IMR-90 (cell line): ENCODE data around the gene MTLN. TPM values are rescaled to one million over a fixed set of nuclear protein-coding genes. Genes with fewer than 3 reads are reported as not detected.
A peak's percentile ranks its signal among the peaks of the same experiment; 100 is the strongest.
"Not testable (repeated sequence)": the region's sequence is repeated elsewhere in the genome, so short reads cannot be mapped to it uniquely, and the experiment has no call there.

Experiments used
- ATAC-seq: fragments of 200-7000 bp; cut with Tn5 transposase; 2 replicates; pipeline ENCODE4 v1.9.1; 2020; ENCODE audit warnings: low read depth, mild to moderate bottlenecking, moderate library complexity
- BruUV-seq: library from RNA; stranded (reverse); fragments of 400-500 nt; replicated peaks from 2 replicates; lab custom pipeline; 2021; lab: Mats Ljungman, UMichigan
- CTCF ChIA-PET: fragments of 300-600 bp; formaldehyde crosslinking; extraction: SDS; loops from one replicate; lab custom pipeline; 2021; ENCODE audit warnings: antibody characterized with exemption; lab: Yijun Ruan, JAX
- POLR2A ChIA-PET: fragments of 300-600 bp; sonication (Branson Sonifier 250); formaldehyde crosslinking; loops from one replicate; lab custom pipeline; 2022; ENCODE audit warnings: antibody characterized with exemption; ENCODE audit not compliant: unreplicated experiment; lab: Charles Lee
- DNase-seq: peaks from one replicate; pipeline ENCODE4 v3.0.0; 2013
- H2AFZ ChIP-seq: replicated peaks from 2 replicates; pipeline ENCODE3; 2013; ENCODE audit warnings: low read length, mild to moderate bottlenecking; ENCODE audit not compliant: poor library complexity
- H2AK5ac ChIP-seq: 2 replicates; pipeline ENCODE4 v1.6.1; 2013; ENCODE audit warnings: low read depth, low read length, inconsistent platforms
- H2AK9ac ChIP-seq: replicated peaks from 2 replicates; pipeline ENCODE3; 2013; ENCODE audit warnings: mild to moderate bottlenecking, low read depth, low read length, moderate library complexity; ENCODE audit not compliant: poor library complexity
- H2BK120ac ChIP-seq: 2 replicates; pipeline ENCODE4 v1.6.1; 2013; ENCODE audit warnings: low read depth, low read length, inconsistent platforms
- H2BK15ac ChIP-seq: 3 replicates; pipeline ENCODE4 v1.6.1; 2013; ENCODE audit warnings: low read depth, low read length, inconsistent platforms
- H2BK20ac ChIP-seq: 2 replicates; pipeline ENCODE4 v1.6.1; 2013; ENCODE audit warnings: low read depth, mild to moderate bottlenecking, inconsistent platforms, low read length, moderate library complexity
- H2BK5ac ChIP-seq: 2 replicates; pipeline ENCODE4 v1.6.1; 2013; ENCODE audit warnings: mild to moderate bottlenecking, low read depth, low read length, inconsistent platforms; ENCODE audit not compliant: poor library complexity, severe bottlenecking
- H3K14ac ChIP-seq: replicated peaks from 2 replicates; pipeline ENCODE4 v1.6.1; 2013; ENCODE audit warnings: low read depth, low read length, inconsistent platforms
- H3K18ac ChIP-seq: 2 replicates; pipeline ENCODE4 v1.6.1; 2013; ENCODE audit warnings: low read depth, low read length, control low read depth
- H3K23ac ChIP-seq: 2 replicates; pipeline ENCODE4 v1.6.1; 2013; ENCODE audit warnings: low read depth, low read length, inconsistent platforms
- H3K27ac ChIP-seq: 2 replicates; pipeline ENCODE4 v1.5.1; 2013; ENCODE audit warnings: mild to moderate bottlenecking, control low read depth, low read length; ENCODE audit not compliant: insufficient read depth
- H3K27me3 ChIP-seq: 2 replicates; pipeline ENCODE4 v1.6.1; 2013; ENCODE audit warnings: low read length; ENCODE audit not compliant: control insufficient read depth, insufficient read depth
- H3K36me3 ChIP-seq: 2 replicates; pipeline ENCODE4 v1.6.1; 2013; ENCODE audit warnings: low read length, mixed read lengths; ENCODE audit not compliant: control insufficient read depth, insufficient read depth
- H3K4ac ChIP-seq: 2 replicates; pipeline ENCODE4 v1.6.1; 2013; ENCODE audit warnings: low read depth, low read length, inconsistent platforms
- H3K4me1 ChIP-seq: 2 replicates; pipeline ENCODE4 v1.6.1; 2013; ENCODE audit warnings: low read length, mixed read lengths; ENCODE audit not compliant: control insufficient read depth, insufficient read depth
- H3K4me2 ChIP-seq: 2 replicates; pipeline ENCODE4 v1.6.1; 2013; ENCODE audit warnings: low read depth, mild to moderate bottlenecking, control low read depth, low read length, moderate library complexity
- H3K4me3 ChIP-seq: 2 replicates; pipeline ENCODE4 v1.5.1; 2013; ENCODE audit warnings: low read depth, mild to moderate bottlenecking, control low read depth, low read length, moderate library complexity; ENCODE audit not compliant: insufficient read depth
- H3K56ac ChIP-seq: 2 replicates; pipeline ENCODE4 v1.6.1; 2013; ENCODE audit warnings: low read length, inconsistent platforms; ENCODE audit not compliant: insufficient read depth; ENCODE audit errors: extremely low read depth
- H3K79me1 ChIP-seq, 2 experiments: 2 replicates each; pipeline ENCODE4 v1.6.1; 2013; ENCODE audit warnings: low read length in 2 of 2, inconsistent platforms in 1 of 2, low read depth in 1 of 2
- H3K9ac ChIP-seq: 2 replicates; pipeline ENCODE4 v1.6.1; 2013; ENCODE audit warnings: low read depth, low read length, control low read depth
- H3K9me1 ChIP-seq: 2 replicates; pipeline ENCODE4 v1.6.1; 2013; ENCODE audit warnings: low read length, inconsistent platforms; ENCODE audit not compliant: insufficient read depth
- H3K9me3 ChIP-seq: 2 replicates; pipeline ENCODE4 v1.6.1; 2013; ENCODE audit warnings: low read length; ENCODE audit not compliant: control insufficient read depth, insufficient read depth
- H4K20me1 ChIP-seq: 2 replicates; pipeline ENCODE4 v1.6.1; 2013; ENCODE audit warnings: low read length, inconsistent platforms; ENCODE audit not compliant: insufficient read depth
- H4K5ac ChIP-seq: 2 replicates; pipeline ENCODE4 v1.6.1; 2013; ENCODE audit warnings: mild to moderate bottlenecking, low read depth, low read length, control low read depth
- H4K8ac ChIP-seq, 2 experiments: 2 replicates each; pipeline ENCODE4 v1.6.1; 2013; ENCODE audit warnings: low read depth in 2 of 2, low read length in 2 of 2, control low read depth in 1 of 2, inconsistent platforms in 1 of 2
- H4K91ac ChIP-seq: 2 replicates; pipeline ENCODE4 v1.6.1; 2013; ENCODE audit warnings: low read depth, low read length, inconsistent platforms; ENCODE audit not compliant: insufficient read depth
- BHLHE40 ChIP-seq: fragments of 150-350 bp; IDR thresholded peaks from 2 replicates; pipeline ENCODE4 v1.6.1; 2016; ENCODE audit warnings: mild to moderate bottlenecking, low read depth, low read length
- CEBPB ChIP-seq: IDR thresholded peaks from 2 replicates; pipeline ENCODE4 v1.6.1; 2012; ENCODE audit warnings: low read depth, low read length, improper control_type of control experiment
- CHD1 ChIP-seq: IDR thresholded peaks from 2 replicates; pipeline ENCODE4 v1.6.1; 2012; ENCODE audit warnings: low read depth, low read length, improper control_type of control experiment
- MAFK ChIP-seq: IDR thresholded peaks from 2 replicates; pipeline ENCODE4 v1.6.1; 2012; ENCODE audit warnings: low read depth, low read length, improper control_type of control experiment
- RCOR1 ChIP-seq: IDR thresholded peaks from 2 replicates; pipeline ENCODE4 v1.6.1; 2012; ENCODE audit warnings: mild to moderate bottlenecking, low read length, improper control_type of control experiment; ENCODE audit not compliant: insufficient replicate concordance
- SMC3 ChIP-seq: fragments of 150-350 bp; IDR thresholded peaks from 2 replicates; pipeline ENCODE4 v1.6.1; 2016; ENCODE audit warnings: low read depth, mild to moderate bottlenecking, antibody characterized with exemption, low read length, moderate library complexity
- WGBS, 2 experiments: methylation state at CpG; one replicate each; pipeline versions ENCODE4 v1.1.5 to v1.1.7; 2013; ENCODE audit warnings: missing lambda C conversion rate in 2 of 2; ENCODE audit not compliant: insufficient read length in 1 of 2; ENCODE audit errors: extremely low coverage in 2 of 2; 5-methylcytosine and 5-hydroxymethylcytosine counted together
- dilution Hi-C: fragments of 300-500 bp; cut with HindIII; formaldehyde crosslinking; loops from one replicate; pipeline ENCODE4 v1.14.3; 2018; ENCODE audit warnings: low sequenced_read_pairs; ENCODE audit not compliant: unreplicated experiment
- in situ Hi-C: fragments of 300-500 bp; cut with MboI; formaldehyde crosslinking; loops from 3 replicates; pipeline ENCODE4 v1.14.3; 2019; ENCODE audit warnings: low sequenced_read_pairs, inconsistent platforms, mixed read lengths
- intact Hi-C: fragments of 100-400 bp; cut with micrococcal nuclease; formaldehyde crosslinking; loops from 2 replicates; pipeline ENCODE4 v1.10.0; 2022
- polyA plus RNA-seq, 3 experiments: library from polyadenylated mRNA; depleted of rRNA; stranded (reverse); fragments of >200 nt; gene quantifications; 2 replicates each; pipeline ENCODE4 v1.2.3, GENCODE V29; 2012; ENCODE audit warnings: low replicate concordance in 1 of 3
- total RNA-seq: library from RNA; depleted of rRNA; stranded (reverse); fragments of >200 nt; gene quantifications from 2 replicates; pipeline ENCODE4 v1.2.3, GENCODE V29; 2012

Gene MTLN
- total and polyA plus RNA-seq, 2 of the 4 experiments (the other 2 are of a cell fraction) = 13.5 to 14.5 TPM

- in situ Hi-C loops = no loop called here
- Histone ChIP-seq H4K8ac (no peak overlapping the region), H3K56ac (no peak overlapping the region), H3K79me1 (peaks cover 5 to 21% of the 10 kb centered on the region in 2 experiments), H2BK5ac (no peak overlapping the region), H3K4ac (no peak overlapping the region), H3K4me2 (no peak overlapping the region), H2AFZ (no peak overlapping the region), H3K27me3 (peaks cover 21% of the 10 kb centered on the region), H3K36me3 (no peaks in the 10 kb centered on the region), H3K27ac (no peak overlapping the region), H3K18ac (no peak overlapping the region), H3K9me3 (no peaks in the 10 kb centered on the region), H3K9ac (no peak overlapping the region), H3K9me1 (peaks cover 3% of the 10 kb centered on the region; the same call in 1 of the 2 replicates), H3K4me3 (no peak overlapping the region), H4K91ac (no peak overlapping the region), H2BK20ac (no peak overlapping the region), H2BK15ac (no peak overlapping the region), H2BK120ac (no peak overlapping the region), H4K5ac (no peak overlapping the region), H3K23ac (no peak overlapping the region), H4K20me1 (no peaks in the 10 kb centered on the region), H3K14ac (no peak overlapping the region), H2AK5ac (no peak overlapping the region), H2AK9ac (no peak overlapping the region), H3K4me1 (no peaks in the 10 kb centered on the region; the same call in 1 of the 2 replicates)
- POLR2A ChIA-PET = no interaction called here
- no TSS peak for BruUV-seq
- intact Hi-C loops = no loop called here
- CTCF ChIA-PET = no interaction called here
- TF ChIP-seq BHLHE40 (no peak), CHD1 (no peak), RCOR1 (no peak), CEBPB (no peak), MAFK (no peak), SMC3 (no peak)
- DNase-seq (no peak), ATAC-seq (no peak)
- dilution Hi-C loops = no loop called here
- no CpG with 5 or more reads among the region's 2 CpGs for WGBS, 2 experiments
Measured at GRCh38 chr2:110215091-110215490, 2.7 kb upstream of the MTLN start.

- H4K20me1 ChIP-seq, H3K4me1 ChIP-seq, H3K9ac ChIP-seq, H3K56ac ChIP-seq, H2AFZ ChIP-seq, H4K91ac ChIP-seq, H3K18ac ChIP-seq, H3K23ac ChIP-seq, H3K4me3 ChIP-seq, CTCF ChIA-PET, H4K5ac ChIP-seq, DNase-seq, in situ Hi-C loops, H2BK120ac ChIP-seq, dilution Hi-C loops, H3K36me3 ChIP-seq, H2BK20ac ChIP-seq, intact Hi-C loops, H3K27ac ChIP-seq, H3K9me3 ChIP-seq, H3K4ac ChIP-seq, H3K9me1 ChIP-seq, H2AK9ac ChIP-seq, H3K14ac ChIP-seq, BruUV-seq, POLR2A ChIA-PET, H3K4me2 ChIP-seq, H2BK15ac ChIP-seq, H2AK5ac ChIP-seq, H2BK5ac ChIP-seq, ATAC-seq: not testable (repeated sequence)
- WGBS, 2 experiments = no CpG with 5 or more reads among the region's 3 CpGs
- Histone ChIP-seq H3K27me3 (peaks cover 17% of the 10 kb centered on the region), H4K8ac (0 out of 4 replicates have a peak overlapping the region, but pooled peaks of 1 of the 2 experiments have one; percentile 84), H3K79me1 (peaks cover 5 to 23% of the 10 kb centered on the region in 2 experiments)
Measured at GRCh38 chr2:110213522-110213921, 1.2 kb upstream of the MTLN start.
